Cardiac atrium fibroblast (primary cell): ENCODE results near the gene CYP2A7. TPM values are rescaled to one million over a fixed set of nuclear protein-coding genes. Genes with fewer than 3 reads are reported as not detected.

Source experiments
- total RNA-seq: library from RNA; depleted of rRNA; stranded (reverse); fragments of >200 nt; gene quantifications from 2 replicates; pipeline ENCODE4 v1.2.3, GENCODE V29; 2015

Gene CYP2A7, protein sequence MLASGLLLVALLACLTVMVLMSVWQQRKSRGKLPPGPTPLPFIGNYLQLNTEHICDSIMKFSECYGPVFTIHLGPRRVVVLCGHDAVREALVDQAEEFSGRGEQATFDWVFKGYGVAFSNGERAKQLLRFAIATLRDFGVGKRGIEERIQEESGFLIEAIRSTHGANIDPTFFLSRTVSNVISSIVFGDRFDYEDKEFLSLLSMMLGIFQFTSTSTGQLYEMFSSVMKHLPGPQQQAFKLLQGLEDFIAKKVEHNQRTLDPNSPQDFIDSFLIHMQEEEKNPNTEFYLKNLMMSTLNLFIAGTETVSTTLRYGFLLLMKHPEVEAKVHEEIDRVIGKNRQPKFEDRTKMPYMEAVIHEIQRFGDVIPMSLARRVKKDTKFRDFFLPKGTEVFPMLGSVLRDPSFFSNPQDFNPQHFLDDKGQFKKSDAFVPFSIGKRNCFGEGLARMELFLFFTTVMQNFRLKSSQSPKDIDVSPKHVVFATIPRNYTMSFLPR
- not detected in 2 replicates for total RNA-seq

DNA sequence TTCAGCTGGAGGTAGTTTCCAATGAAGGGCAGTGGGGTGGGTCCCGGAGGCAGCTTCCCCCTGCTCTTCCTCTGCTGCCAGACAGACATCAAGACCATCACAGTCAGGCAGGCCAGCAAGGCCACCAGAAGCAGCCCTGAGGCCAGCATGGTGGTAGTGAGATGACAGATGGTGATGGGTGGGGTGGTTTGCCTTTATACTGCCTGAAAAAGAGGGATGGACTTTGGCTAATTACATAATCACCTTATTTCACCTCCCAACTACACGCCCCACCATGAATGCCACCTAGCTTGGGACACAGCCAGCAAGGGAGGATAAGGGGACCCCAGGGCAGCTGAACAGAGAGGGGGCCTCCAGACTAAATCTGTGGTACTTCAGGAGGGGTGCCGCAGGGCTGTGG is at the start of gene CYP2A7:
CYP2A7 (minus strand) TSS at position 170 of the 400 bp plus-strand sequence; CDS start at position 149, 21 bp downstream.

GRCh38 chr19:40850277-40850676 is 31.8 kb downstream of the CYP2A7 start, which contains the start of gene CYP2A6:
Gene CYP2A6, minus strand, starts transcription at chr19:40850447. Its CDS starts 21 bp downstream, at chr19:40850426.

Other genes with a start within 250 kb of the CYP2A7 start
- gene NUMBL, start 191.6 kb downstream of the CYP2A7 start, total RNA-seq, result 37.2 and 43.6 TPM in 2 replicates
- gene COQ8B, start 165.3 kb downstream of the CYP2A7 start, total RNA-seq, result 19.3 and 23.8 TPM in 2 replicates
- gene ITPKC, start 165.1 kb downstream of the CYP2A7 start, total RNA-seq, result 17.8 and 17.9 TPM in 2 replicates
- 1.6 and 2.9 TPM in 2 replicates for gene ACTMAP, start 131.8 kb downstream of the CYP2A7 start, total RNA-seq
- gene SNRPA, start 131.0 kb downstream of the CYP2A7 start, total RNA-seq, result 36.8 and 62.7 TPM in 2 replicates
- not detected in 2 replicates for gene MIA, start 106.7 kb downstream of the CYP2A7 start, total RNA-seq
- 28.9 and 30.1 TPM in 2 replicates for gene RAB4B, start 104.0 kb downstream of the CYP2A7 start, total RNA-seq
- 64.8 and 99.0 TPM in 2 replicates for gene EGLN2, start 83.0 kb downstream of the CYP2A7 start, total RNA-seq
- not detected in 2 replicates for gene CYP2A6, start 31.8 kb downstream of the CYP2A7 start, total RNA-seq
- not detected in 2 replicates for gene CYP2B6, start 109.1 kb upstream of the CYP2A7 start, total RNA-seq
- not detected in 2 replicates for gene CYP2A13, start 206.2 kb upstream of the CYP2A7 start, total RNA-seq
- gene CYP2F1, start 232.2 kb upstream of the CYP2A7 start, total RNA-seq, result not detected in 2 replicates